Sigmoid colon (tissue), 7 donors: ENCODE measurements around the gene RNF17. TPM values are rescaled to one million over a fixed set of nuclear protein-coding genes. Genes with fewer than 3 reads are reported as not detected.

ENCODE experiments used
- DNase-seq: peaks from one replicate; pipeline ENCODE4 v3.0.0-alpha.2; 2019
- H3K27ac ChIP-seq, 4 donors: fragments of 200-600 bp; sonication (generic); one replicate each; pipeline ENCODE4 v1.5.1; 2016 to 2019; ENCODE audit warnings: mild to moderate bottlenecking in 1 of 4
- H3K27me3 ChIP-seq, 3 donors: fragments of 200-600 bp; sonication (generic); one replicate each; pipeline ENCODE4 v1.5.1; 2019; ENCODE audit warnings: mild to moderate bottlenecking in 1 of 3
- H3K36me3 ChIP-seq, 4 donors: fragments of 200-600 bp; sonication (generic); one replicate each; pipeline ENCODE4 v1.5.1; 2016 to 2019
- H3K4me1 ChIP-seq, 4 donors: fragments of 200-600 bp; sonication (generic); one replicate each; pipeline ENCODE4 v1.5.1; 2017 to 2019
- H3K4me3 ChIP-seq, 4 donors: fragments of 200-600 bp; sonication (generic); one replicate each; pipeline ENCODE4 v1.5.1; 2017 to 2019; ENCODE audit warnings: mild to moderate bottlenecking in 2 of 4, moderate library complexity in 1 of 4
- H3K9me3 ChIP-seq, 4 donors: fragments of 200-600 bp in 3 of 4; sonication (generic) in 3 of 4; one replicate each; pipeline versions ENCODE4 v1.5.1 to v1.6.1; 2013 to 2019
- CTCF ChIP-seq, 4 experiments: fragments of 450-650 bp in 3 of 4; fragments of 200-600 bp in 1 of 4; IDR thresholded peaks; one replicate each; pipeline ENCODE4 v1.5.1; 2016 to 2019; ENCODE audit warnings: antibody characterized with exemption in 4 of 4, mild to moderate bottlenecking in 3 of 4, moderate library complexity in 2 of 4
- EP300 ChIP-seq, 4 donors: sonication (generic); formaldehyde crosslinking; IDR thresholded peaks; one replicate each; pipeline ENCODE4 v1.6.1; 2017; ENCODE audit warnings: antibody characterized with exemption in 4 of 4
- POLR2A ChIP-seq, 2 donors: fragments of 450-650 bp; IDR thresholded peaks; one replicate each; pipeline ENCODE4 v1.6.1; 2016; ENCODE audit warnings: antibody characterized with exemption in 2 of 2, mild to moderate bottlenecking in 2 of 2, moderate library complexity in 2 of 2
- POLR2AphosphoS5 ChIP-seq, 4 donors: sonication (generic); formaldehyde crosslinking; IDR thresholded peaks; one replicate each; pipeline ENCODE4 v1.6.1; 2017; ENCODE audit warnings: antibody characterized with exemption in 4 of 4
- WGBS, 2 donors: extraction: QIAGEN DNeasy Blood & Tissue Kit; methylation state at CpG; one replicate each; pipeline ENCODE4 v1.1.7; 2013; 5-methylcytosine and 5-hydroxymethylcytosine counted together
- intact Hi-C: fragments of 100-400 bp; cut with DNase I; formaldehyde crosslinking; loops from one replicate; pipeline ENCODE4 v1.15.1; 2023
- polyA plus RNA-seq, 3 donors: library from polyadenylated mRNA; stranded (reverse); fragments of 200-250 nt; gene quantifications; one replicate each; pipeline ENCODE4 v1.2.3, GENCODE V29; 2013
- total RNA-seq, 4 donors: library from RNA; depleted of rRNA; stranded (reverse); fragments of >200 nt; gene quantifications; one replicate each; pipeline ENCODE4 v1.1.0, GENCODE V29; 2016
- donor health status: healthy with polysubstance abuse.
- donor health status: Bipolar disorder and iron deficiency.
- donor health status: healthy.

Gene RNF17
- total and polyA plus RNA-seq, 7 donors: 0.16 to 1.4 (median 0.55) TPM; not detected in 4

GRCh38 chr13:24866488-24866887 is 102.5 kb downstream of the RNF17 start:
- intact Hi-C loops: no loop called here
- DNase-seq: no peak
- no peaks in the 10 kb centered on the region for H3K27me3 ChIP-seq
- TF ChIP-seq POLR2A (IDR thresholded peaks at IDR 0.05) (no peak), EP300 (IDR thresholded peaks at IDR 0.05) (no peak), CTCF (IDR thresholded peaks at IDR 0.05) (no peak)
- 77 to 88% methylated on average over 2 of the region's 2 CpGs for WGBS, 2 donors
- no peak overlapping the region for H3K4me3 ChIP-seq
- H3K9me3 ChIP-seq: no peaks in the 10 kb centered on the region
- H3K4me1 ChIP-seq: no peaks in the 10 kb centered on the region
- no peak overlapping the region for H3K27ac ChIP-seq
- no peaks in the 10 kb centered on the region for H3K36me3 ChIP-seq

- TF ChIP-seq POLR2AphosphoS5 (IDR thresholded peaks at IDR 0.05): no peak
- TF ChIP-seq POLR2A (IDR thresholded peaks at IDR 0.05): no peak
- no peak for TF ChIP-seq EP300 (IDR thresholded peaks at IDR 0.05)
- TF ChIP-seq CTCF (IDR thresholded peaks at IDR 0.05): no peak
- Histone ChIP-seq H3K9me3 (no peaks in the 10 kb centered on the region), H3K27ac (no peak overlapping the region), H3K4me1 (no peaks in the 10 kb centered on the region), H3K27me3 (no peaks in the 10 kb centered on the region), H3K4me3 (no peak overlapping the region), H3K36me3 (no peaks in the 10 kb centered on the region)
- intact Hi-C loops: no loop called here
- WGBS, 2 donors: 45% methylated on average over 4 of the region's 4 CpGs
- DNase-seq: no peak
These were observed 104.9 kb downstream of the RNF17 start for GRCh38 chr13:24868874-24869273.

- Histone ChIP-seq H3K36me3 (no peaks in the 10 kb centered on the region), H3K27ac (no peak overlapping the region), H3K27me3 (peaks cover 0 to 2% (median 0%) of the 10 kb centered on the region in 3 donors), H3K4me3 (no peak overlapping the region), H3K4me1 (no peaks in the 10 kb centered on the region), H3K9me3 (no peaks in the 10 kb centered on the region)
- WGBS, 2 donors: 85 to 88% methylated on average over 6 of the region's 6 CpGs
- no peak for DNase-seq
- TF ChIP-seq CTCF (IDR thresholded peaks at IDR 0.05) (no peak), EP300 (IDR thresholded peaks at IDR 0.05) (no peak), POLR2AphosphoS5 (IDR thresholded peaks at IDR 0.05) (no peak), POLR2A (IDR thresholded peaks at IDR 0.05) (no peak)
- intact Hi-C loops: no loop called here
These were observed 106.4 kb downstream of the RNF17 start for GRCh38 chr13:24870380-24870760.

GRCh38 chr13:24875566-24875965 is 111.6 kb downstream of the RNF17 start:
- TF ChIP-seq POLR2A (IDR thresholded peaks at IDR 0.05) (no peak), EP300 (IDR thresholded peaks at IDR 0.05) (no peak), CTCF (IDR thresholded peaks at IDR 0.05) (no peak), POLR2AphosphoS5 (IDR thresholded peaks at IDR 0.05) (no peak)
- H3K4me3 ChIP-seq: no peak overlapping the region
- H3K27ac ChIP-seq: no peak overlapping the region
- DNase-seq: no peak
- H3K9me3 ChIP-seq: no peaks in the 10 kb centered on the region
- WGBS, 2 donors: 35 to 64% methylated on average over 6 of the region's 6 CpGs
- intact Hi-C loops: no loop called here
- no peaks in the 10 kb centered on the region for H3K36me3 ChIP-seq
- peaks cover 0 to 13% (median 0%) of the 10 kb centered on the region in 3 donors for H3K27me3 ChIP-seq
- no peaks in the 10 kb centered on the region for H3K4me1 ChIP-seq

GRCh38 chr13:24877531-24877930 is 113.6 kb downstream of the RNF17 start:
- H3K4me1 ChIP-seq: no peaks in the 10 kb centered on the region
- no peak overlapping the region for H3K4me3 ChIP-seq
- no peaks in the 10 kb centered on the region for H3K9me3 ChIP-seq
- H3K27me3 ChIP-seq: peaks cover 0 to 13% (median 0%) of the 10 kb centered on the region in 3 donors
- H3K27ac ChIP-seq: no peak overlapping the region
- WGBS, 2 donors: 84% methylated on average over 1 of the region's 1 CpG
- intact Hi-C loops: no loop called here
- TF ChIP-seq CTCF (IDR thresholded peaks at IDR 0.05) (no peak), EP300 (IDR thresholded peaks at IDR 0.05) (no peak), POLR2A (IDR thresholded peaks at IDR 0.05) (no peak), POLR2AphosphoS5 (IDR thresholded peaks at IDR 0.05) (no peak)
- no peak for DNase-seq
- H3K36me3 ChIP-seq: peaks cover 0 to 3% (median 0%) of the 10 kb centered on the region in 4 donors
